BJ (cell line): ENCODE measurements around the gene EHBP1. TPM values are rescaled to one million over a fixed set of nuclear protein-coding genes. Genes with fewer than 3 reads are reported as not detected.

ENCODE experiments used
- CTCF ChIA-PET: fragments of 350-600 bp; formaldehyde crosslinking; extraction: SDS; loops from one replicate; lab custom pipeline; 2021; ENCODE audit warnings: antibody characterized with exemption, inconsistent platforms; lab: Yijun Ruan, JAX
- POLR2A ChIA-PET: fragments of 300-600 bp; sonication (Branson Sonifier 250); formaldehyde crosslinking; extraction: SDS; loops from one replicate; lab custom pipeline; 2021; ENCODE audit warnings: antibody characterized with exemption; lab: Charles Lee
- DNase-seq: peaks from one replicate; pipeline ENCODE4 v3.0.0-alpha.2; 2011; ENCODE audit warnings: low read depth
- H3K27me3 ChIP-seq: 2 replicates; pipeline ENCODE4 v1.6.0; 2011; ENCODE audit warnings: low read length; ENCODE audit not compliant: control insufficient read depth, insufficient read depth
- H3K36me3 ChIP-seq: 2 replicates; pipeline ENCODE4 v1.5.1; 2011; ENCODE audit warnings: low read length; ENCODE audit not compliant: control insufficient read depth, insufficient read depth
- H3K4me3 ChIP-seq: 2 replicates; pipeline ENCODE4 v1.5.1; 2011; ENCODE audit warnings: low read depth, mild to moderate bottlenecking, control low read depth, low read length
- CTCF ChIP-seq: IDR thresholded peaks from 2 replicates; pipeline ENCODE4 v1.5.1; 2011; ENCODE audit warnings: low read depth, mild to moderate bottlenecking, control low read depth, inconsistent platforms, low read length, moderate library complexity; ENCODE audit not compliant: insufficient read depth
- polyA plus RNA-seq: library from polyadenylated mRNA; depleted of rRNA; stranded (reverse); fragments of >200 nt; gene quantifications from 2 replicates; pipeline ENCODE4 v1.2.3, GENCODE V29; 2011

Gene EHBP1
- polyA plus RNA-seq, 1 experiment = 43.8 TPM

GRCh38 chr2:62831729-62832128 is 126.2 kb downstream of the EHBP1 start:
- Histone ChIP-seq H3K4me3 (no peak overlapping the region), H3K27me3 (no peaks in the 10 kb centered on the region), H3K36me3 (peaks cover 6% of the 10 kb centered on the region)
- DNase-seq = no peak
- TF ChIP-seq CTCF = no peak
- CTCF ChIA-PET = no interaction called here
- POLR2A ChIA-PET = interaction anchor here (0.8 kb wide), 1 partner anchor 133 kb away, joined by 3 read pairs; no protein-coding TSS in a partner anchor

- POLR2A ChIA-PET = no interaction called here
- Histone ChIP-seq H3K27me3 (no peaks in the 10 kb centered on the region), H3K4me3 (no peak overlapping the region), H3K36me3 (peaks cover 2% of the 10 kb centered on the region; the same call in 1 of the 2 replicates)
- no peak for DNase-seq
- CTCF ChIA-PET = no interaction called here
- no peak for TF ChIP-seq CTCF
These were observed 139.0 kb downstream of the EHBP1 start for GRCh38 chr2:62844311-62845090.

- no peaks in the 10 kb centered on the region for H3K27me3 ChIP-seq
- ChIA-PET POLR2A (no interaction called here), CTCF (no interaction called here)
- no peak for DNase-seq
- peaks cover 2% of the 10 kb centered on the region; the same call in 1 of the 2 replicates for H3K36me3 ChIP-seq
- H3K4me3 ChIP-seq = no peak overlapping the region
- TF ChIP-seq CTCF = no peak
These were observed 139.7 kb downstream of the EHBP1 start for GRCh38 chr2:62845256-62845655.

GRCh38 chr2:62852254-62852653 is 146.7 kb downstream of the EHBP1 start:
- POLR2A ChIA-PET = no interaction called here
- TF ChIP-seq CTCF = no peak
- Histone ChIP-seq H3K27me3 (no peaks in the 10 kb centered on the region), H3K4me3 (no peak overlapping the region), H3K36me3 (peaks cover 16% of the 10 kb centered on the region)
- no peak for DNase-seq
- CTCF ChIA-PET = interaction anchor here (1.7 kb wide), 1 partner anchor 9 kb away, joined by 4 read pairs; no protein-coding TSS in a partner anchor

DNA sequence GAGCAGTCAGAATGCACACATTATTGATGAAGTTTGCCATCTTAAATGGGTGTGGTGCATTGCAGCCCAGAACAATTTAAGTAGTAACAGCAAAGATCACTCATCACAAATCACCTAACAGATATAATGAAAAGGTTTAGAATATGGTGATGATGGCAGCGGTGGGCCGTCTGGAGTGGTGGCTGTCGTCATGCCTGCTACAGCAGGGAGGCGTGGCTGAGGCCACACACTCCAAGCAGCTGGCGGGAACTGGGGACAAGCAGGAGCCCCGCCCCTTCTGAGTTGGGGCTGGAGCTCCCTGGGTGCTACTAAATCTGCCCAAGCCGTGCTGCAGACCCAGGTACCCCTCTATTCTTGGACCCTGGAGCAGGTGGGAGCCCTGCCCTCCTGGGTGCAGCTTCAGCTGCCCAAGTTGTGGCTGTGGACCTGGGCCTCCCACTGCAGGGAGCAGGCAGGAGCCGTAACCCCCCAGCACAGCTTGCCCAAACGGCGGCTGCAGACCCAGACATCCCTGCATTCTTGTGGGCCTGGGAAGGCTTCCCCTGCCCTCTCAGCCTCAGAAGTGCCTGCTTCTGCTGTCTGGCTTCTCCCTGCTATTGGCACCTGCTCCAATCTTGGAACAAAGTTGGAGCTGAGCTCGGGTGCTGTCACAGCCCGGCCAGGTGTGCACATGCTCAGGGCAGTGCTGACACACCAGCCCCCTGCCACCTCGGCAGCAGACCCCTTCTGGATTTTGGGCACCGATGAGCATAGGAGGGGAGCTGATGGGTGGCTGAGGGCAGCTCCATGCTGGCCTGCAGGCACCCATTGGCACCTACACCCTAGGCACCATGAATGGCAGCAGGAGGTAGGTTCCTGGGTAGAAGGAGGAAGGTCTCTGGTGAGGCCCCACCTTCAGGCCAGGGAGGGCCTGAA is 149.3 kb downstream of the EHBP1 start:
- TF ChIP-seq CTCF = no peak
- Histone ChIP-seq H3K36me3 (peaks cover 17% of the 10 kb centered on the region), H3K4me3 (no peak overlapping the region), H3K27me3 (no peaks in the 10 kb centered on the region)
- DNase-seq = no peak
- POLR2A ChIA-PET = no interaction called here
- CTCF ChIA-PET = interaction anchor here (0.5 to 1.3 kb wide), 2 partner anchors 9 to 24 kb away, joined by 3 read pairs; no protein-coding TSS in a partner anchor
